Hindlimb muscle (tissue), 1 donor: ENCODE data around the gene RGS7. TPM values are rescaled to one million over a fixed set of nuclear protein-coding genes. Genes with fewer than 3 reads are reported as not detected.
"Not testable (repeated sequence)": the region's sequence is repeated elsewhere in the genome, so short reads cannot be mapped to it uniquely, and the experiment has no call there.

Source experiments
- DNase-seq: peaks from one replicate; pipeline ENCODE4 v3.0.0-alpha.2; 2013
- polyA plus RNA-seq: library from polyadenylated mRNA; unstranded; fragments of 120-200 nt; gene quantifications from one replicate; pipeline ENCODE4 v1.2.1, GENCODE V29; 2013; ENCODE audit not compliant: insufficient read length

The RGS7 gene
- polyA plus RNA-seq, 1 donor, result not detected

GRCh38 chr1:241203817-241204216 is 153.2 kb downstream of the RGS7 start:
- DNase-seq, result no peak

- DNase-seq, result no peak
Observed at GRCh38 chr1:241202401-241202800, 154.6 kb downstream of the RGS7 start.

GRCh38 chr1:241186716-241187115 is 170.3 kb downstream of the RGS7 start:
- no peak for DNase-seq

GRCh38 chr1:241181971-241182370 is 175.0 kb downstream of the RGS7 start:
- DNase-seq, result no peak

- no peak for DNase-seq
Observed at GRCh38 chr1:241181471-241181870, 175.5 kb downstream of the RGS7 start.

GRCh38 chr1:241180569-241180968 is 176.4 kb downstream of the RGS7 start:
- DNase-seq, result no peak

- DNase-seq, result no peak
Observed at GRCh38 chr1:241177660-241178059, 179.3 kb downstream of the RGS7 start.

- no peak for DNase-seq
Observed at GRCh38 chr1:241172486-241172885, 184.5 kb downstream of the RGS7 start.

- peak; percentile 41 for DNase-seq
Observed at GRCh38 chr1:241171991-241172390, 185.0 kb downstream of the RGS7 start.

GRCh38 chr1:241167121-241167630 is 189.8 kb downstream of the RGS7 start:
- DNase-seq, result no peak

- DNase-seq, result no peak
Observed at GRCh38 chr1:241166625-241167024, 190.4 kb downstream of the RGS7 start.

- DNase-seq, result not testable (repeated sequence)
Observed at GRCh38 chr1:241165256-241165655, 191.7 kb downstream of the RGS7 start.

- DNase-seq, result no peak
Observed at GRCh38 chr1:241163363-241163762, 193.6 kb downstream of the RGS7 start.

- DNase-seq, result no peak
Observed at GRCh38 chr1:241161188-241161689, 195.8 kb downstream of the RGS7 start.

GRCh38 chr1:241157435-241157834 is 199.6 kb downstream of the RGS7 start:
- no peak for DNase-seq

- no peak for DNase-seq
Observed at GRCh38 chr1:241156231-241156965, 200.6 kb downstream of the RGS7 start.

- DNase-seq, result no peak
Observed at GRCh38 chr1:241145881-241146280, 211.1 kb downstream of the RGS7 start.

- DNase-seq, result no peak
Observed at GRCh38 chr1:241143765-241144442, 213.1 kb downstream of the RGS7 start.

GRCh38 chr1:241142493-241142892 is 214.5 kb downstream of the RGS7 start:
- no peak for DNase-seq

- not testable (repeated sequence) for DNase-seq
Observed at GRCh38 chr1:241141646-241142045, 215.4 kb downstream of the RGS7 start.

- no peak for DNase-seq
Observed at GRCh38 chr1:241140670-241141069, 216.3 kb downstream of the RGS7 start.

- no peak for DNase-seq
Observed at GRCh38 chr1:241139047-241139446, 218.0 kb downstream of the RGS7 start.

- DNase-seq, result no peak
Observed at GRCh38 chr1:241138248-241138647, 218.8 kb downstream of the RGS7 start.

- DNase-seq, result no peak
Observed at GRCh38 chr1:241136389-241136788, 220.6 kb downstream of the RGS7 start.
